Measurements from ENCODE around the gene ZNF398.

Gene ZNF398

GRCh38 chr7:149145031-149145845 lies 2.0 kb upstream of the ZNF398 start:
- no peak for DNase-seq (ENCODE audit: low read depth, low spot score)
- CTCF ChIA-PET: interaction anchor here (2.2 to 4.5 kb wide), 3 partner anchors 9 to 80 kb away, joined by 11 to 42 read pairs (median 31); no protein-coding TSS in a partner anchor
- H3K4me3 ChIP-seq (ENCODE audit: low read depth, low read length): no peak overlapping the region
- TF ChIP-seq CTCF (IDR thresholded peaks at IDR 0.05; ENCODE audit: insufficient read depth, low read length, missing control alignments): no peak
- POLR2A ChIA-PET: no interaction called here

- ChIA-PET CTCF (interaction anchor here (0.8 to 4.5 kb wide), 23 partner anchors 8 to 620 kb away, joined by 3 to 42 read pairs (median 7); partner anchors contain the start of genes ZNF282, ZNF425 and ZNF783), POLR2A (interaction anchor here (0.6 to 1.9 kb wide), 7 partner anchors 12 to 1891 kb away, joined by 3 to 26 read pairs (median 3); partner anchors contain the start of genes ZNF282, ZNF425 and ZNF783)
- peak overlapping the region; percentile 80 for H3K4me3 ChIP-seq (ENCODE audit: low read depth, low read length)
- no peak for DNase-seq (ENCODE audit: low read depth, low spot score)
- no peak for TF ChIP-seq CTCF (IDR thresholded peaks at IDR 0.05; ENCODE audit: insufficient read depth, low read length, missing control alignments)
Observed at GRCh38 chr7:149147752-149148653, 750 bp downstream of the ZNF398 start.

GRCh38 chr7:149150981-149151380 lies 3.7 kb downstream of the ZNF398 start:
- DNase-seq (ENCODE audit: low read depth, low spot score): no peak
- no peak overlapping the region for H3K4me3 ChIP-seq (ENCODE audit: low read depth, low read length)
- TF ChIP-seq CTCF (IDR thresholded peaks at IDR 0.05; ENCODE audit: insufficient read depth, low read length, missing control alignments): no peak
- POLR2A ChIA-PET: no interaction called here
- CTCF ChIA-PET: interaction anchor here (1.0 to 1.8 kb wide), 3 partner anchors 29 to 85 kb away, joined by 3 to 6 read pairs (median 4); partner anchors contain the start of gene ZNF282

- ChIA-PET CTCF (no interaction called here), POLR2A (no interaction called here)
- no peak for TF ChIP-seq CTCF (IDR thresholded peaks at IDR 0.05; ENCODE audit: insufficient read depth, low read length, missing control alignments)
- no peak for DNase-seq (ENCODE audit: low read depth, low spot score)
- H3K4me3 ChIP-seq (ENCODE audit: low read depth, low read length): no peak overlapping the region
Observed at GRCh38 chr7:149153346-149153745, 6.1 kb downstream of the ZNF398 start.

- ChIA-PET CTCF (no interaction called here), POLR2A (no interaction called here)
- H3K4me3 ChIP-seq (ENCODE audit: low read depth, low read length): no peak overlapping the region
- no peak for DNase-seq (ENCODE audit: low read depth, low spot score)
- no peak for TF ChIP-seq CTCF (IDR thresholded peaks at IDR 0.05; ENCODE audit: insufficient read depth, low read length, missing control alignments)
Observed at GRCh38 chr7:149154056-149154455, 6.8 kb downstream of the ZNF398 start.

GRCh38 chr7:149156898-149157297 lies 9.6 kb downstream of the ZNF398 start:
- no peak for DNase-seq (ENCODE audit: low read depth, low spot score)
- no peak overlapping the region for H3K4me3 ChIP-seq (ENCODE audit: low read depth, low read length)
- POLR2A ChIA-PET: no interaction called here
- TF ChIP-seq CTCF (IDR thresholded peaks at IDR 0.05; ENCODE audit: insufficient read depth, low read length, missing control alignments): no peak
- CTCF ChIA-PET: no interaction called here
